PC-3 (cell line): Measurements from ENCODE around the gene UTP3.

Experiments used
- EZH2 ChIP-seq: fragments of 300-600 bp; sonication (generic); IDR thresholded peaks from one replicate; pipeline ENCODE4 v1.6.1; 2017; ENCODE audit warnings: antibody characterized with exemption, mild to moderate bottlenecking, low read length; ENCODE audit not compliant: unreplicated experiment
- TF ChIP-seq, protein P1 (sequence below): fragments of 300-600 bp; sonication (generic); conservative IDR thresholded peaks from 2 replicates; pipeline ENCODE4 v1.5.1; 2017; ENCODE audit warnings: antibody characterized with exemption, low read depth, mild to moderate bottlenecking, low read length

- TF ChIP-seq, protein P1, sequence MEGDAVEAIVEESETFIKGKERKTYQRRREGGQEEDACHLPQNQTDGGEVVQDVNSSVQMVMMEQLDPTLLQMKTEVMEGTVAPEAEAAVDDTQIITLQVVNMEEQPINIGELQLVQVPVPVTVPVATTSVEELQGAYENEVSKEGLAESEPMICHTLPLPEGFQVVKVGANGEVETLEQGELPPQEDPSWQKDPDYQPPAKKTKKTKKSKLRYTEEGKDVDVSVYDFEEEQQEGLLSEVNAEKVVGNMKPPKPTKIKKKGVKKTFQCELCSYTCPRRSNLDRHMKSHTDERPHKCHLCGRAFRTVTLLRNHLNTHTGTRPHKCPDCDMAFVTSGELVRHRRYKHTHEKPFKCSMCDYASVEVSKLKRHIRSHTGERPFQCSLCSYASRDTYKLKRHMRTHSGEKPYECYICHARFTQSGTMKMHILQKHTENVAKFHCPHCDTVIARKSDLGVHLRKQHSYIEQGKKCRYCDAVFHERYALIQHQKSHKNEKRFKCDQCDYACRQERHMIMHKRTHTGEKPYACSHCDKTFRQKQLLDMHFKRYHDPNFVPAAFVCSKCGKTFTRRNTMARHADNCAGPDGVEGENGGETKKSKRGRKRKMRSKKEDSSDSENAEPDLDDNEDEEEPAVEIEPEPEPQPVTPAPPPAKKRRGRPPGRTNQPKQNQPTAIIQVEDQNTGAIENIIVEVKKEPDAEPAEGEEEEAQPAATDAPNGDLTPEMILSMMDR, result no peak
- no peak for TF ChIP-seq EZH2
Observed at GRCh38 chr4:70681704-70682103, 6.6 kb upstream of the UTP3 start.
